OCI-LY1 (cell line): ENCODE measurements around the gene RIN3.

Experiments
- H2AFZ ChIP-seq: fragments of 200-600 bp; sonication (generic), shearing (Covaris generic); 2 replicates; pipeline ENCODE4 v1.6.0; 2014; ENCODE audit warnings: antibody characterized with exemption, mild to moderate bottlenecking, low read length
- H3F3A ChIP-seq: fragments of 200-600 bp; sonication (generic), shearing (Covaris generic); 2 replicates; pipeline ENCODE4 v1.6.0; 2014; ENCODE audit warnings: mild to moderate bottlenecking, antibody characterized with exemption, low read length, moderate library complexity; ENCODE audit not compliant: insufficient read depth
- H3K27ac ChIP-seq: fragments of 200-600 bp; sonication (generic); 2 replicates; pipeline ENCODE4 v1.5.1; 2014; ENCODE audit warnings: low read length, mixed run types, mild to moderate bottlenecking, low read depth; ENCODE audit not compliant: poor library complexity, severe bottlenecking
- H3K27me3 ChIP-seq: fragments of 200-600 bp; sonication (generic); 2 replicates; pipeline ENCODE4 v1.6.0; 2014; ENCODE audit warnings: antibody characterized with exemption, mild to moderate bottlenecking, low read length, moderate library complexity; ENCODE audit not compliant: insufficient read depth
- H3K36me3 ChIP-seq: fragments of 200-600 bp; sonication (generic); 2 replicates; pipeline ENCODE4 v1.6.1; 2014; ENCODE audit warnings: mild to moderate bottlenecking, antibody characterized with exemption, low read length, moderate library complexity, mixed read lengths; ENCODE audit not compliant: insufficient read depth
- H3K4me1 ChIP-seq: fragments of 200-600 bp; sonication (generic); 2 replicates; pipeline ENCODE4 v1.5.1; 2014; ENCODE audit warnings: mild to moderate bottlenecking, low read length, moderate library complexity; ENCODE audit not compliant: insufficient read depth, severe bottlenecking
- H3K4me2 ChIP-seq: fragments of 200-600 bp; sonication (generic), shearing (Covaris generic); 2 replicates; pipeline ENCODE4 v1.6.1; 2014; ENCODE audit warnings: low read length
- H3K4me3 ChIP-seq: fragments of 200-600 bp; sonication (generic); 2 replicates; pipeline ENCODE4 v1.5.1; 2014; ENCODE audit warnings: low read length, low read depth, mild to moderate bottlenecking, mixed read lengths; ENCODE audit not compliant: poor library complexity, severe bottlenecking
- H3K79me2 ChIP-seq: fragments of 200-600 bp; shearing (Covaris generic); 2 replicates; pipeline ENCODE4 v1.6.1; 2016; ENCODE audit warnings: mixed run types, low read length, mixed read lengths; ENCODE audit not compliant: insufficient read depth
- H3K9ac ChIP-seq: fragments of 200-600 bp; sonication (generic), shearing (Covaris generic); 2 replicates; pipeline ENCODE4 v1.6.1; 2014; ENCODE audit warnings: mild to moderate bottlenecking, low read length, mixed read lengths
- H3K9me2 ChIP-seq: fragments of 200-600 bp; sonication (generic), shearing (Covaris generic); 2 replicates; pipeline ENCODE4 v1.6.1; 2014; ENCODE audit warnings: low read depth, mild to moderate bottlenecking, low read length, mixed read lengths
- H3K9me3 ChIP-seq: fragments of 200-600 bp; shearing (Covaris generic); 2 replicates; pipeline ENCODE4 v1.6.1; 2014; ENCODE audit warnings: low read length, mixed read lengths
- H4K20me1 ChIP-seq: fragments of 200-600 bp; sonication (generic), shearing (Covaris generic); 2 replicates; pipeline ENCODE4 v1.6.0; 2016; ENCODE audit warnings: mild to moderate bottlenecking, low read length; ENCODE audit not compliant: insufficient read depth
- CTCF ChIP-seq: fragments of 200-600 bp; sonication (generic), shearing (Covaris generic); IDR thresholded peaks from 2 replicates; pipeline ENCODE4 v1.5.1; 2017; ENCODE audit warnings: mild to moderate bottlenecking, antibody characterized with exemption, low read length, moderate library complexity, mixed read lengths
- EZH2 ChIP-seq: fragments of 200-600 bp; sonication (generic), shearing (Covaris generic); IDR thresholded peaks from 2 replicates; pipeline ENCODE4 v1.8.0; 2017; ENCODE audit warnings: borderline replicate concordance, mixed run types, mild to moderate bottlenecking, antibody characterized with exemption, low read length, moderate library complexity, mixed read lengths

Gene RIN3

GRCh38 chr14:92510972-92511371 lies 2.6 kb upstream of the RIN3 start:
- Histone ChIP-seq H3F3A (no peaks in the 10 kb centered on the region), H3K36me3 (no peaks in the 10 kb centered on the region), H3K27ac (no peak overlapping the region), H3K4me2 (no peak overlapping the region), H3K79me2 (no peaks in the 10 kb centered on the region), H2AFZ (no peak overlapping the region), H4K20me1 (no peaks in the 10 kb centered on the region), H3K4me3 (no peak overlapping the region), H3K9me2 (no peaks in the 10 kb centered on the region), H3K4me1 (no peaks in the 10 kb centered on the region), H3K27me3 (no peaks in the 10 kb centered on the region), H3K9ac (no peak overlapping the region), H3K9me3 (no peaks in the 10 kb centered on the region)
- TF ChIP-seq CTCF (no peak), EZH2 (no peak)

DNA sequence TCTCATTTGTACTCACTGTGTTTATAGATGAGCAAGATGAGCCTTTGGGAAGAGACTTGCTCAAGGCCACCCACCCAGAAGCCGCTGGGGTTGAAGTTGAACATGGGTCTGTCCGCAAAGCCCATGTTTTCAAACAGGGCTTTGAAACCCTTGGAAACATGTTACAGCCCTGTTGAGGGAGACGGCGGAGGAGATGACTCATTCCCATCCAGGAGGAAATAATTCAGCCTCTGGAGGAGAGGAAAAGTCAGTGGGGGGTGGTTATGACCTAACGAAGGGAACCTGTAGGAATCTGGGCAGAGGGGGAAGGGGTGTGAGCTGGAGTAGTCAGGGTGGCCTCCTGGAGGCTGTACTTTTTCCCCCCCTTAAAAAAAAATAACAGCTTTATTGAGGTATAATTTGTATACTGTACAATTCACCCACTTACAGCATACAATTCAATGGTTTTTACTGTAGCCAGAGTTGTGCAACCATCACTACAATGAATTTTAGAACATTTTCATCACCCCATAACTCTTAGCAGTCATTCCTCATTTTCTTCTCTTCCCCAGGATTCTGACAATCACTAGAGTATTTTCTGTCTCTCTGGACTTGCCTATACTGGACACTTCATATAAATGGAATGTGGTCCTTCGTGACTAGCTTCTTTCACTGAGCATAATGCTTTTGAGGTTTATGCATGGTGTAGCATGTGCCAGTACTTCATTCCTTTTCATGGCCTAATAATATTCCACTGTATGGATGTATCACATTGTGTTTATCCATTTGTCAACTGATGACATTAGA lies 1.9 kb upstream of the RIN3 start:
- H3K9ac ChIP-seq: no peak overlapping the region
- H3K27me3 ChIP-seq: no peaks in the 10 kb centered on the region
- H3K9me2 ChIP-seq: no peaks in the 10 kb centered on the region
- no peaks in the 10 kb centered on the region for H3K36me3 ChIP-seq
- TF ChIP-seq EZH2 (no peak), CTCF (no peak)
- no peak overlapping the region for H3K4me2 ChIP-seq
- no peaks in the 10 kb centered on the region for H3F3A ChIP-seq
- H3K27ac ChIP-seq: no peak overlapping the region
- H3K4me1 ChIP-seq: no peaks in the 10 kb centered on the region
- no peak overlapping the region for H2AFZ ChIP-seq
- H3K9me3 ChIP-seq: no peaks in the 10 kb centered on the region
- H3K4me3 ChIP-seq: no peak overlapping the region
- no peaks in the 10 kb centered on the region for H3K79me2 ChIP-seq
- H4K20me1 ChIP-seq: no peaks in the 10 kb centered on the region

DNA sequence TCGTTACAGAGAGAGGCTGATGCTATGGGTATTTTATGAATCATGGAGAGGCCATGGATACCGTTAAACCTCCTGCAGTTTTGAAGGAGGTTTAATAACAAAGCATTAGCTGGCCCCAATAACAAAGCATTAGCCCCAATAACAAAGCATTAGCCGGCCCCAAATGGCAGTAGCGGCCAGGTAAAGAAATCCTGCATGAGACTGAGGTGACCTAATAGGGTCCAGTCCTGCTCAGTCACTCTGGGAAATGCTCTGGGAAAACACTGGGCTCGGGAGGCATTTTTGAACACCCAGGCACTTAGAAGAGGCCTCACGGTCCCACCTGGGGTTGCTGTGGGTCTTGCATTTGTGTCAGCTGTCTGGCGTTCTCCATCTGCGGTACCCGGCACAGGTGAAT lies 776 bp upstream of the RIN3 start:
- Histone ChIP-seq H3K4me1 (no peaks in the 10 kb centered on the region), H3K27me3 (no peaks in the 10 kb centered on the region), H3K4me2 (no peak overlapping the region), H3K4me3 (no peak overlapping the region), H3F3A (no peaks in the 10 kb centered on the region), H2AFZ (no peak overlapping the region), H3K79me2 (no peaks in the 10 kb centered on the region), H4K20me1 (no peaks in the 10 kb centered on the region), H3K36me3 (no peaks in the 10 kb centered on the region), H3K9me2 (no peaks in the 10 kb centered on the region), H3K27ac (no peak overlapping the region), H3K9me3 (no peaks in the 10 kb centered on the region), H3K9ac (no peak overlapping the region)
- TF ChIP-seq CTCF: no peak
- TF ChIP-seq EZH2: no peak
